WERI-Rb-1 (cell line): ENCODE results near the gene ACOT4.
"Not testable (repeated sequence)": the region's sequence is repeated elsewhere in the genome, so short reads cannot be mapped to it uniquely, and the experiment has no call there.

Source experiments
- DNase-seq: peaks from one replicate; pipeline ENCODE4 v3.0.0-alpha.2; 2020
- H3K27ac ChIP-seq: fragments of 250-450 bp; sonication (Bioruptor Pico); 2 replicates; pipeline ENCODE4 v1.5.1; 2020; ENCODE audit warnings: mild to moderate bottlenecking, moderate library complexity
- H3K27me3 ChIP-seq: fragments of 250-450 bp; sonication (Bioruptor Pico); 2 replicates; pipeline ENCODE4 v1.5.1; 2021; ENCODE audit warnings: mild to moderate bottlenecking, low read depth, moderate library complexity; ENCODE audit not compliant: insufficient read depth, severe bottlenecking
- H3K36me3 ChIP-seq: fragments of 250-450 bp; sonication (Bioruptor Pico); 2 replicates; pipeline ENCODE4 v1.5.1; 2020; ENCODE audit warnings: mild to moderate bottlenecking, moderate library complexity
- H3K4me3 ChIP-seq: 2 replicates; pipeline ENCODE4 v1.5.1; 2011; ENCODE audit warnings: low read depth, mild to moderate bottlenecking, control low read depth, low read length
- H3K9me3 ChIP-seq: fragments of 250-450 bp; sonication (Bioruptor Pico); 2 replicates; pipeline ENCODE4 v1.5.1; 2021; ENCODE audit warnings: mild to moderate bottlenecking, moderate library complexity; ENCODE audit not compliant: severe bottlenecking
- TF ChIP-seq, protein P1 (sequence below): IDR thresholded peaks from 2 replicates; pipeline ENCODE4 v1.5.1; 2011; ENCODE audit warnings: low read depth, mild to moderate bottlenecking, control low read depth, inconsistent platforms, low read length

The ACOT4 gene

DNA sequence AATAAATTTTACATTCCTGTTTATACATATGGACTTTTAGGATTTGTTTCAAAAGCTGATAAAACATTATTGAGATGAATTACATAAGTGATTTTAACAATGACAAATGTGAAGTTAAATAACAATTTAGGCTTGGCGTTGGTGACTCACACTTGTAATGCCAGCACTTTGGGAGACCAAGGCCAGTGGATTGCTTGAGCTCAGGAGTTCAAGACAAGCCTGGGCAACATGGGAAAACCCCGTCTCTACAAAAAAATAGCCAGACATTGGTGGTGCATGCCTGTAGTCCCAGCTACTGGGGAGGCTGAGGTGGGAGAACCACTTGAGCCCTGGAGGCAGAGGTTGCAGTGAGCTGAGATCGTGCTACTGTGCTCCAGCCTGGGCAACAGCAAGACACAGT is 15.3 kb upstream of the ACOT4 start:
- no peak overlapping the region for H3K4me3 ChIP-seq
- H3K9me3 ChIP-seq, result no peaks in the 10 kb centered on the region
- DNase-seq, result no peak
- no peaks in the 10 kb centered on the region for H3K27me3 ChIP-seq
- peaks cover 12% of the 10 kb centered on the region for H3K36me3 ChIP-seq
- TF ChIP-seq, protein P1, sequence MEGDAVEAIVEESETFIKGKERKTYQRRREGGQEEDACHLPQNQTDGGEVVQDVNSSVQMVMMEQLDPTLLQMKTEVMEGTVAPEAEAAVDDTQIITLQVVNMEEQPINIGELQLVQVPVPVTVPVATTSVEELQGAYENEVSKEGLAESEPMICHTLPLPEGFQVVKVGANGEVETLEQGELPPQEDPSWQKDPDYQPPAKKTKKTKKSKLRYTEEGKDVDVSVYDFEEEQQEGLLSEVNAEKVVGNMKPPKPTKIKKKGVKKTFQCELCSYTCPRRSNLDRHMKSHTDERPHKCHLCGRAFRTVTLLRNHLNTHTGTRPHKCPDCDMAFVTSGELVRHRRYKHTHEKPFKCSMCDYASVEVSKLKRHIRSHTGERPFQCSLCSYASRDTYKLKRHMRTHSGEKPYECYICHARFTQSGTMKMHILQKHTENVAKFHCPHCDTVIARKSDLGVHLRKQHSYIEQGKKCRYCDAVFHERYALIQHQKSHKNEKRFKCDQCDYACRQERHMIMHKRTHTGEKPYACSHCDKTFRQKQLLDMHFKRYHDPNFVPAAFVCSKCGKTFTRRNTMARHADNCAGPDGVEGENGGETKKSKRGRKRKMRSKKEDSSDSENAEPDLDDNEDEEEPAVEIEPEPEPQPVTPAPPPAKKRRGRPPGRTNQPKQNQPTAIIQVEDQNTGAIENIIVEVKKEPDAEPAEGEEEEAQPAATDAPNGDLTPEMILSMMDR, result no peak
- no peak overlapping the region for H3K27ac ChIP-seq

DNA sequence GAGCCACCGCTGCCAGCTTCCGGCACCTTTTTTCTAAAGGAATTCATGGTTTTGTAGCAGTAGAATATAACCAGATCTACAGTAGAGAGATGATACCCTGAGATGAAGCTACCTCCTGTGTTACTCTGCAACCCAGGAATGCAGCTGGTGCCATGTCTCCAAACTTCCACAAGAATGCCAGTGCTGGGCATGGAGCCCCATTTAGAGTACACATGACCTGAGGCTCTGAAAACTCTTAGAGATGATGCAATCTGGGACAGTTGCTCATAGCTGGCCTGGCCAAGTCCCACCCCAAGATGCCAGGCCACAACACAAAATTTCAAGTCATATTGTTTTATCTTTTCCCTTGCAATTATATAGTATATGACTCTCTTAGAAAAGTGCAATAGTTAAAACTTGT is 14.5 kb upstream of the ACOT4 start:
- H3K9me3 ChIP-seq, DNase-seq, H3K4me3 ChIP-seq, H3K27me3 ChIP-seq, H3K27ac ChIP-seq: not testable (repeated sequence)
- H3K36me3 ChIP-seq, result peaks cover 12% of the 10 kb centered on the region

DNA sequence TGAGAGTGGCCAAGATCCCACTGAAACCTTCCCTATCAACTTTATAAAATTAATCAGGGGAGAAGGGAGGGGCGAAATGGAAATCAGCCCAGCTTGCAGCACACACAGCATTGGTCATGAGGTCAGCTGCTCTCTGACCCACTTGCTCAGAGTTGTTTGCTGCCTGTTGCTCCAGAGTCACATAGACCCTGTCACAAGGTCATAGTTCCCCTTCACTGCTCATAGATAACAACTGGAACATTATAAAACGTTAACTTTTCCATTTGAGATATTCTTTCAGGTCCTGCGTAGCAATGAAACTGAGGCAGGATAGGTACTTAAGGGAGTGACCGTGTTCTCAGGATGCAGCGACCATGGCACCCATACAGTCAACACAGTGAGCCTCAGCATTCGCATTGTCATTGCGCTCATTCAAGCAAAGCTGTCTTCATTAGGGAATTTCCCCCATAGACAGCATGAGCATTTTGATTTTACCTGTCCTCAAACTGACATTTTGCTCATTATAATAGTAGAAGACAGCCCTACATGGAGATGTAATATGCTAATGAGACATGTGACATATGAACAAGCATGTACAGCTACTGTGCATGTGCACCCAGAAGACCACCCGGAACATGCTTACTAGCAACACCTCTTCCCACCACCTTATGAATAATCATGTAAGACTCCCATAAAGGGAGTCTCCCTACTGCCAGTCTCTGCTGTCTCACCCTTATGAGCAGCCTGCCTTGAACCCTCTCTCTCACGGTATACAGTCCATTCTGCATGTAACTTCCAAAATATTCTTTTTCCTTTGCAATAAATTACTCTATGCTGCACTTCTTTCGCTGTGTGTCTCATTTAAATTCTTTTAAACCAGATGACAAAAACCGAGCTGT is 9.3 kb upstream of the ACOT4 start:
- H3K36me3 ChIP-seq, H3K27ac ChIP-seq, DNase-seq, H3K4me3 ChIP-seq, H3K27me3 ChIP-seq, H3K9me3 ChIP-seq: not testable (repeated sequence)

DNA sequence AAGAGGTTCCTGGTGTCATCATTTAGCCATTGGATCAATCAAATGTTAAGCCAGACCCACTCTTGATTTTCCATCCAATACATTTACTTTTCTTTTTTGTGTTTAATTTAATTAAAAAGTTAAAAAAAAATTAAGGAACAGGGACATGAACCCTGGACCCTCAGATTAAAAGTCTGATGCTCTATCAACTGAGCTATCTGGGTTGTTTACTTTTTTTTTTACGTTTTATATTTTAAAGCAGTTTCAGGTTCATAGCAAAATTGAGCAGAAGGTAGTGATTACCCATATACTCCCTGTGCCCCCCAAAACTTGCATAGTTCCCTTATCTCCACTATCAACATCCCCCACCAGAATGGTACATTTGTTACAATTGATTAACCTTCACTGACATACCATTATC is 3.0 kb upstream of the ACOT4 start:
- H3K27me3 ChIP-seq, result no peaks in the 10 kb centered on the region

DNA sequence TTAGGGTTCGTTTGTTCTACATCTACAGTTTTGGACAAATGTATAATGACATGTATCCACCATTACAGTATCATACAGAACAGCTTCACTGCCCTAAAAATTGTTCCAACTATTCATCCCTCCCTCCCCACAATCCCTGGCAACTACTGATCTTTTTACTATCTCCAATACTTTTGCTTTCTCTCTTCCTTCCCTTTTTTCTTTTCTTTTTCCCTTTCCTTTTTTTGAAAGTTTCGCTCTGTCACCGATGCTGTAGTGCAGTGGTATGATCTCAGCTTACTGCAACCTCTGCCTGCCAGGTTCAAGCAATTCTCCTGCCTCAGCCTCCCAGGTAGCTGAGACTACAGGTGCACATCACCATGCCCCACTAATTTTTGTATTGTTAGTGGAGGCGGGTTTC is 2.6 kb upstream of the ACOT4 start:
- no peaks in the 10 kb centered on the region for H3K36me3 ChIP-seq
- TF ChIP-seq, protein P1, result no peak
- H3K4me3 ChIP-seq, result no peak overlapping the region
- no peak for DNase-seq
- H3K27me3 ChIP-seq, result no peaks in the 10 kb centered on the region
- no peak overlapping the region for H3K27ac ChIP-seq
- no peaks in the 10 kb centered on the region for H3K9me3 ChIP-seq

More for the DNA sequence above, 3.0 kb upstream of the ACOT4 start:
- Histone ChIP-seq H3K36me3 (no peaks in the 10 kb centered on the region), H3K9me3 (no peaks in the 10 kb centered on the region), H3K27ac (no peak overlapping the region), H3K4me3 (no peak overlapping the region)
- no peak for DNase-seq
- TF ChIP-seq, protein P1, result no peak

DNA sequence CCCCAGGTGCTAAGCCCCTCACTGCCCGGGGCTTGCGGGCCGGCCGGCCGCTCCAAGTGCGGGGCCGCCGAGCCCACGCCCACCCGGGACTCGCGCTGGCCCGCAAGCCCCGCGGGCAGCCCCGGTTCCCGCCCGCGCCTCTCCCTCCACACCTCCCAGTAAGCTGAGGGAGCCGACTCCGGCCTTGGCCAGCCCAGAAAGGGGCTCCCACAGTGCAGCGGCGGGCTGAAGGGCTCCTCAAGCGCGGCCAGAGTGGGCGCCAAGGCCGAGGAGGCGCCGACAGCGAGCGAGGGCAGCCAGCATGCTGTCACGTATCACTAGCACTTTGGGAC is 1.0 kb upstream of the ACOT4 start:
- not testable (repeated sequence) for H3K27me3 ChIP-seq, DNase-seq, H3K27ac ChIP-seq, H3K4me3 ChIP-seq, H3K9me3 ChIP-seq, H3K36me3 ChIP-seq

DNA sequence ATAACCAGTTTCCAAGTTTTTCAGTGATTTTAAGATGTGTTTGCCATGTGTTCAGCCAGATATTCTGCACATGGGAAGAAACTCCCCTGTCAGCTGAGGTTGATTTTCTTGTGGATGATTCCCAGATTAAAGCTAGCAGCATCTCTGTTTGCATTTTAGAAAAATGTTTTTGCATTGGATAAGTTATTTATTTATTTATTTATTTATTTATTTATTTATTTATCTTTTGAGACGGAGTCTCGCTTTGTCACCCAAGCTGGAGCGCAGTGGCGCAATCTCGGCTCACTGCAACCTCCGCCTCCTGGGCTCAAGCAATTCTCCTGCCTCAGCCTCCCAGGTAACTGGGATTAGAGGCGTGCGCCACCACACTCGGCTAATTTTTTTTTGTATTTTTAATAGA is 2.8 kb downstream of the ACOT4 start:
- no peaks in the 10 kb centered on the region for H3K36me3 ChIP-seq
- no peaks in the 10 kb centered on the region for H3K9me3 ChIP-seq
- no peak overlapping the region for H3K4me3 ChIP-seq
- H3K27me3 ChIP-seq, result no peaks in the 10 kb centered on the region
- no peak for DNase-seq
- TF ChIP-seq, protein P1, result no peak
- H3K27ac ChIP-seq, result no peak overlapping the region
